ENCODE data around the gene ARF3.
"Not testable (repeated sequence)": the region's sequence is repeated elsewhere in the genome, so short reads cannot be mapped to it uniquely, and the experiment has no call there.

Gene ARF3

DNA sequence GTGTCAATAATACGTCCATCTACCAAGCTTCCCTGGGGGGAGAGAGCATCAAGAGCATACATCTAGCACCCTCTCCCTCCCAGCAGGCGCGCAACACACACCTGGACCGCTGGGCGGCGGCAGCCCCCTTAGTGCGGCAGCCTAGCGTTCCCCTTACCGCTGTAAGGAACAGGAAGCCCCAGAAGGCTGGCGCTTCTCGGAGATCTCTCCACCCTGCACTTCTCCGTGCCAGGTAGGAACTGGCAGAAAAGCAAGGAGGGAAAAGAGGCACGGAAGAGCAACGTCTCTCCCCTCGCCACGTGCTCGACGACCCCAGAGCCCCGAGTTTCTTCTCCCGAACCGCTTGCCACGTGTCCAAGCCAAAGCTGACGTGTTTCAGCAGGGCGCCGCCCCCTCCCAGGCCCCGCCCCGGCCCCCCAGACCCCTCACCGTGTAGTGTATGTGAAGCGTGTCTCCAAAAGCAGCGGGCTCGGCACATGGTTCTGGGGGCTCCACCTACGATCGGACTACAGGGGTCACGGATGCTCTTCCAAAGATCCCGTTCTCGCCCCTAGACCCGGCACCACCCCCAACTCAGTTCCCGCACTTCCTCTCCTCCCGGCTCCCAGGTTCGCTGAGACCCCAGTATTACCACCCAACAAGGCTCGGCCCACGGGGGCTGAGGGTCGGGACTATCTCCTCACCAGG, 32.5 kb downstream of the ARF3 start:
- DNase-seq (ENCODE audit: insufficient read length, low spot score) (peak; percentile 81), FAIRE-seq (peak; percentile 73)

DNA sequence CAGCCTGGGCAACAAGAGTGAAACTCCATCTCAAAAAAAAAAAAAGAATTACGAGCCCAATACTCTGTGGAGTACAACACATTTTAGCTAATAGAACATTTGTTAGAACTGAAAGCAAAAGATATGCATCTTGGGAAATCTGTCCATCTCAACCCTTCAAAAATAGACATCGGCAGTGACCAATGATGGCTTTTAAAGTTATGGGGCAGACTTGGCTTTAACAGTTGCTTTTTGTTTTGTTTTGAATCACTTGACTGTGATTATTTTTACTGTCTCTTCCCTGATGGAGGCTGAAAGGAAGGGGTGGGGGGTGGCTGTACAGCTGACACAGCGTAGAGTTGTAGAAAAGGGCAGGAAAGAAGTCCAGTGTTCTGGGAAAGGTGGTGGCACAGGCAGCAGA, 34.2 kb downstream of the ARF3 start:
- TF ChIP-seq PAX5 (IDR thresholded peaks at IDR 0.05; ENCODE audit: insufficient read depth, low read length, severe bottlenecking), result no peak
- no peak for TF ChIP-seq POU2F2 (IDR thresholded peaks at IDR 0.05; ENCODE audit: low read depth, low read length)
- no peak for TF ChIP-seq SPI1 (IDR thresholded peaks at IDR 0.05; ENCODE audit: low read depth, low read length)
- TF ChIP-seq POLR2A (IDR thresholded peaks at IDR 0.05; ENCODE audit: low read depth, low read length), result no peak
- no peak for TF ChIP-seq TAF1 (IDR thresholded peaks at IDR 0.05; ENCODE audit: low read depth, low read length)
- TF ChIP-seq POLR2AphosphoS5 (IDR thresholded peaks at IDR 0.05; ENCODE audit: low read depth, low read length), result no peak
- FAIRE-seq (no peak), DNase-seq (ENCODE audit: insufficient read length, low spot score) (no peak)

More for the DNA sequence above, 32.5 kb downstream of the ARF3 start:
- TF ChIP-seq POLR2A (IDR thresholded peaks at IDR 0.05; ENCODE audit: low read depth, low read length) (no peak; the same call in 1 of the 2 replicates), SPI1 (IDR thresholded peaks at IDR 0.05; ENCODE audit: low read depth, low read length) (peak; percentile 58; the same call in 1 of the 2 replicates), POLR2AphosphoS5 (IDR thresholded peaks at IDR 0.05; ENCODE audit: low read depth, low read length) (peak; percentile 31; the same call in 1 of the 2 replicates)

DNA sequence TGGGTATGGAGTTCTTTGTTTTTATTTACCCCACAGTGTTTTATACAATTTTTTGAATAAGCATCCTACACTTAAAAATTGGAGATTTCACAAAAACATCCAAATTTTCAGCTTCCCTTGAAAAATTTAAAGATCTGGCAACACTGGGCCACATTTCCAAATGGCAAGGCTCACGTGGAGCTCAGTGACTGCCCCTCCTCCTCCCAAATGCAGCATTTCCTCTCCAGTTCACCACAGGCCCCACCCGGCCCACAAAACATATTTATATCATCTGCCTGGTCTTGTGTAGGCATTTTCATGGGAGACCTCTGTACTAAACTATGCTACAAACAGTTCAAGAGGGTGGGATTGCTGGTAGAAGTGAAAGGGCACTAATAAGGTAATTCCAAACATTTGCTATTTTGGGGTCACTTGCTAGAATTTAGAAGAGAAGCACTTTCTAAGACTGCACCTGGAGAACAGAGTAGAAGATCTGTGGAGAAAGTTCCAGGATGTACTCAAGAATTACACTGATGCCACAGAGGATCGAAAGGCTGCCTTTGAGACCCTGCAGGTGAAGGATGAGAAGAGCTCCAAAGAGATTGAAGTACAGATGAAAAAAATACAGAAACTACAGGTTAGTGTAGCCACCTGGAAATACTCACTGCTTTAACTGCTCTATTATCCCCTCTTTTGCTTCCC, 39.3 kb downstream of the ARF3 start:
- DNase-seq (ENCODE audit: insufficient read length, low spot score), result no peak
- TF ChIP-seq POU2F2 (IDR thresholded peaks at IDR 0.05; ENCODE audit: low read depth, low read length) (no peak), SPI1 (IDR thresholded peaks at IDR 0.05; ENCODE audit: low read depth, low read length) (0 out of 2 replicates have a peak, but pooled peaks have one; percentile 6)
- peak; percentile 13 for FAIRE-seq

DNA sequence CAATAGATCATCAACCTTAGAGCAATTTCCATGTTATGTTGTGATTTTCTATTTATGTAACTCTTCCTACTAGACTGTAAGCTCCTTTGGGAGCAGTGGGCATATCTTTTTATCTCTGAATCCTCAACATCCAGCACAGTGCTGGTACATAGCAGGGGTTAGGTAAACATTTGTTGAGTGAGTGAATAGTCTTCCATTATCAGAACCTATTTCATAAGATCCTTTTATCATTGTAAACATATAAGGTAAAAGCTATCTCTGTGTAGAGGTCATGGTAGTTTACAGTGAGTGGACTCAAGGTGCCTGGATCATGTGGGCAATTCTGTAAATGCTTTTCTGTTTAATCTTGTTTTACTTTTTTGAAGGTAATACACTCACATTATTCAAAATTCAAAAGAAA, 47.1 kb downstream of the ARF3 start:
- DNase-seq (ENCODE audit: insufficient read length, low spot score) (no peak), FAIRE-seq (no peak)
- TF ChIP-seq TAF1 (IDR thresholded peaks at IDR 0.05; ENCODE audit: low read depth, low read length) (no peak), POLR2AphosphoS5 (IDR thresholded peaks at IDR 0.05; ENCODE audit: low read depth, low read length) (no peak), POU2F2 (IDR thresholded peaks at IDR 0.05; ENCODE audit: low read depth, low read length) (no peak), POLR2A (IDR thresholded peaks at IDR 0.05; ENCODE audit: low read depth, low read length) (no peak), PAX5 (IDR thresholded peaks at IDR 0.05; ENCODE audit: insufficient read depth, low read length, severe bottlenecking) (no peak), SPI1 (IDR thresholded peaks at IDR 0.05; ENCODE audit: low read depth, low read length) (no peak)

DNA sequence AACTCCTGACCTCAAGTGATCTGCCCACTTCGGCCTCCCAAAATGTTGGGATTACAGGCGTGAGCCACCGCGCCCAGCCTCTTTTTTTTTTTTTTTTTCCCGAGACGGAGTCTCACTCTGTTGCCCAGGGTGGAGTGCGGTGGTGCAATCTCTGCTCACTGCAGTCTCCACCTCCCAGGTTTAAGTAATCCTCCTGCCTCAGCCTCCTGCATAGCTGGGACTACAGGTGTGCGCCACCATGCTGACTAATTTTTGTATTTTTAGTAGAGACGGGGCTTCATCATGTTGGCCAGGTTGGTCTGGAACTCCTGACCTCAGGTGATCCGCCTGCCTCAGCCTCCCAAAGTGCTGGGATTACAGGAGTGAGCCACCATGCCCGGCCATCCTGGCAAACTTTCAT, 47.6 kb downstream of the ARF3 start:
- DNase-seq (ENCODE audit: insufficient read length, low spot score); FAIRE-seq: not testable (repeated sequence)

DNA sequence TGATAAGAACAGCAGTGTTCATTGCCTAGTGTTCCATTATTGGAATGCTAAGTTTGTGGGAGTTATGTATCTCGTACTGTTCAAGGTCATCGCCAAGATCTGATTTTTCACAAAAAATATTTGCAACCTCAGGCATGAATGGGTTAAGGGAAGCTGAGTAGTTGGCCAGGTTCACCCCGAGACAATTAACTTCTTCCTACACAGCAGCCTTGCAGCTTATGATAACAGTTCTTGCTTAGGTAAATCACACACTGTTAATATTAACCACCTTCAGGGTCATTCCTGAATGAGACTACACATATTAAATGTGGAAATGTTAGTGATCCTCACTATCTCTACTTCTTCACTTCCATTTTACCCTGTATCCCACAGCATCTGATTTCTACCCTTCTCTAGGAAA, 50.0 kb downstream of the ARF3 start:
- peak; percentile 28 for FAIRE-seq
- DNase-seq (ENCODE audit: insufficient read length, low spot score), result no peak
- TF ChIP-seq POLR2A (IDR thresholded peaks at IDR 0.05; ENCODE audit: low read depth, low read length), result no peak
- no peak for TF ChIP-seq SPI1 (IDR thresholded peaks at IDR 0.05; ENCODE audit: low read depth, low read length)
- no peak for TF ChIP-seq TAF1 (IDR thresholded peaks at IDR 0.05; ENCODE audit: low read depth, low read length)
- TF ChIP-seq POLR2AphosphoS5 (IDR thresholded peaks at IDR 0.05; ENCODE audit: low read depth, low read length), result no peak
- TF ChIP-seq PAX5 (IDR thresholded peaks at IDR 0.05; ENCODE audit: insufficient read depth, low read length, severe bottlenecking), result no peak
- TF ChIP-seq POU2F2 (IDR thresholded peaks at IDR 0.05; ENCODE audit: low read depth, low read length), result no peak

DNA sequence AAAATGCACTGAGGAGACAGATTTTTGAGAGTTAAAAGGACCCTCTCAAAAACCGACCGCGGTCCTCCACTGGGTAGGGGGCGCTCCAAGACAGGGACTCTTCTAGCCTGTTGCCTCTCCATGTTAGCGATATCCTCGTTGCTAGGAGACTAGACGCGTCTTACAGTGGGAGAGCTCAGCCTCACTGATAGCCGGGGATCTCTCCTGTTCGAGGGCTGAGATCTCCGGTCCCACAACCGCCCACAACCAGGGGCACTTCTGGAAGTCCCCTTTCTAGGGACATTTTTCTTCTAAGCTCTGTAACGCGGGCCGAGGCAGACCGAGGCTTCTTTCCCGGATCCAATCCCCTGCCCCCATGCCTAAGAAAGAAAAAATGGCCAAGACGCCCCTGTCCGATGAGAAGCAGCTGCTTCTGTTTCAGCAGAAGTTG, 53.3 kb downstream of the ARF3 start:
- DNase-seq (ENCODE audit: insufficient read length, low spot score) (peak; percentile 62), FAIRE-seq (peak; percentile 59)
- TF ChIP-seq TAF1 (IDR thresholded peaks at IDR 0.05; ENCODE audit: low read depth, low read length) (no peak), POU2F2 (IDR thresholded peaks at IDR 0.05; ENCODE audit: low read depth, low read length) (no peak), PAX5 (IDR thresholded peaks at IDR 0.05; ENCODE audit: insufficient read depth, low read length, severe bottlenecking) (no peak), POLR2A (IDR thresholded peaks at IDR 0.05; ENCODE audit: low read depth, low read length) (no peak), POLR2AphosphoS5 (IDR thresholded peaks at IDR 0.05; ENCODE audit: low read depth, low read length) (no peak), SPI1 (IDR thresholded peaks at IDR 0.05; ENCODE audit: low read depth, low read length) (no peak)

DNA sequence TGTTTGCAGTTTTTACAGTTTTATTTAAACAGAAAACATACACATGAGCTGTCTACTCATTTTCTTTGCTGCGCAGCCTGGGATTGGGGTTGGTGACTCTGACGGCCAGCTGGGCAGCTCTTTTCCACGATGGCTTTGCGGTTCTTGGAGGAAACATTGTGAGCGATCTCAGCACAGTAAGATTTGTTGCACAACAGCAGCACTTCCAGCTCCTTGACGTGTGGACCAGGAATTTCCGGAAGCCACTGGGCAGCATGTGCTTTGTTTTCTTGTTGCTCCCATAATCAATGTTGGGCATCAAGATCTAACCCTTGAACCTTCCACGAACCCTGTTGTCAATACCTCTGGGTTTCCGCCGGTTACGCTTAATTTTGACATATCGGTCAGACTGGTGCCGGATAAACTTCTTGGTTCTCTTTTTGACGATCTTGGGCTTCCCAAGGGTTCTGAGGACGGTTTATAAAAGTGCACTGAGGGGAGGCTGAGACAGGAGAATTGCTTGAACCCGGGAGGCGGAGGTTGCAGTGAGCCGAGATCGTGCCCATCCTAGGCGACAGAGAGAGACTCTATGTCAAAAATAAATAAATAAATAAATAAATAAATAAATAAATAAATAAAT, 53.8 kb downstream of the ARF3 start:
- DNase-seq (ENCODE audit: insufficient read length, low spot score), result no peak
- no peak for TF ChIP-seq PAX5 (IDR thresholded peaks at IDR 0.05; ENCODE audit: insufficient read depth, low read length, severe bottlenecking)
- TF ChIP-seq POLR2A (IDR thresholded peaks at IDR 0.05; ENCODE audit: low read depth, low read length), result no peak
- no peak for TF ChIP-seq TAF1 (IDR thresholded peaks at IDR 0.05; ENCODE audit: low read depth, low read length)
- TF ChIP-seq POLR2AphosphoS5 (IDR thresholded peaks at IDR 0.05; ENCODE audit: low read depth, low read length), result no peak
- TF ChIP-seq SPI1 (IDR thresholded peaks at IDR 0.05; ENCODE audit: low read depth, low read length), result no peak
- TF ChIP-seq POU2F2 (IDR thresholded peaks at IDR 0.05; ENCODE audit: low read depth, low read length), result no peak
- no peak for FAIRE-seq

DNA sequence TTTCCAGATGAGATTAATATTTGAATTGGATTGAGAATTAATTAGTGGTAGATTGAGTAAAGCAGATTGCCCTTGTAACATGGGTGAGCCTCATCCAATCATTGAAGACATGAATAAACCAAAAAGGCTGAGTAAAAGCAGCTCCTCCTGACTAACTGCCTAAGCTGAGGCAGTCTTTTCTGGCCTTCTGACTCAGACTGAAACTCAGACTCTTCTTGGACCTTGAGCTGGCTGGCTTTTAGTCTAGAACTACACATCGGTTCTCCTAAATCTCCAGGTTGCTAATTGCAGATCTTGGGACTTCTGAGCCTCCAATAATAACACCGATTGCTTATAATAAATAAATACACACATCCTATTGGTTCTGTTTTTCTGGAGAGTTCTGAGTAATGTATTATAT, 56.0 kb downstream of the ARF3 start:
- no peak for TF ChIP-seq SPI1 (IDR thresholded peaks at IDR 0.05; ENCODE audit: low read depth, low read length)
- TF ChIP-seq POU2F2 (IDR thresholded peaks at IDR 0.05; ENCODE audit: low read depth, low read length), result no peak
- no peak for TF ChIP-seq POLR2AphosphoS5 (IDR thresholded peaks at IDR 0.05; ENCODE audit: low read depth, low read length)
- TF ChIP-seq POLR2A (IDR thresholded peaks at IDR 0.05; ENCODE audit: low read depth, low read length), result no peak
- no peak for TF ChIP-seq TAF1 (IDR thresholded peaks at IDR 0.05; ENCODE audit: low read depth, low read length)
- no peak for TF ChIP-seq PAX5 (IDR thresholded peaks at IDR 0.05; ENCODE audit: insufficient read depth, low read length, severe bottlenecking)
- DNase-seq (ENCODE audit: insufficient read length, low spot score) (peak; percentile 32), FAIRE-seq (peak; percentile 28)

DNA sequence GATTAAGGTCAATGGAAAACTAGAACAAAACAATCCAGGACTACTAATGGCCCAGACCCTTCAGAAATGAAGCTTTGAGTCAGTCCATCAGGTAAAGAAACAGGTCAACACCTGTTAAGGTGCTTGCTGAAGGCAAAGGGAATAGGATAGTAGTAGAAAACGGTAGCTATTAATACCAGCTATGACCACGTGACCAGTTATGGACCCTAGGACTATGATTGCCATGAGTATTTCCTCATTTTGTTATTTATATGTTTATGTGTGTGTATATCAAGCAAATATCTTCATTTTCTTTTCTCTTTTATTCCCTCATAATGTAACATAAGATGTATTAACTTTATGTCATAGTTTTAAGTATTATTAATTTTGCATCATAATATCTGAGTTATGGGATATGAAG, 57.6 kb downstream of the ARF3 start:
- no peak for TF ChIP-seq POU2F2 (IDR thresholded peaks at IDR 0.05; ENCODE audit: low read depth, low read length)
- TF ChIP-seq TAF1 (IDR thresholded peaks at IDR 0.05; ENCODE audit: low read depth, low read length), result no peak
- TF ChIP-seq PAX5 (IDR thresholded peaks at IDR 0.05; ENCODE audit: insufficient read depth, low read length, severe bottlenecking), result no peak
- no peak for TF ChIP-seq SPI1 (IDR thresholded peaks at IDR 0.05; ENCODE audit: low read depth, low read length)
- no peak for TF ChIP-seq POLR2AphosphoS5 (IDR thresholded peaks at IDR 0.05; ENCODE audit: low read depth, low read length)
- no peak for TF ChIP-seq POLR2A (IDR thresholded peaks at IDR 0.05; ENCODE audit: low read depth, low read length)
- DNase-seq (ENCODE audit: insufficient read length, low spot score) (no peak), FAIRE-seq (no peak)
